ENCODE results near the gene BSPRY.

Gene BSPRY

DNA sequence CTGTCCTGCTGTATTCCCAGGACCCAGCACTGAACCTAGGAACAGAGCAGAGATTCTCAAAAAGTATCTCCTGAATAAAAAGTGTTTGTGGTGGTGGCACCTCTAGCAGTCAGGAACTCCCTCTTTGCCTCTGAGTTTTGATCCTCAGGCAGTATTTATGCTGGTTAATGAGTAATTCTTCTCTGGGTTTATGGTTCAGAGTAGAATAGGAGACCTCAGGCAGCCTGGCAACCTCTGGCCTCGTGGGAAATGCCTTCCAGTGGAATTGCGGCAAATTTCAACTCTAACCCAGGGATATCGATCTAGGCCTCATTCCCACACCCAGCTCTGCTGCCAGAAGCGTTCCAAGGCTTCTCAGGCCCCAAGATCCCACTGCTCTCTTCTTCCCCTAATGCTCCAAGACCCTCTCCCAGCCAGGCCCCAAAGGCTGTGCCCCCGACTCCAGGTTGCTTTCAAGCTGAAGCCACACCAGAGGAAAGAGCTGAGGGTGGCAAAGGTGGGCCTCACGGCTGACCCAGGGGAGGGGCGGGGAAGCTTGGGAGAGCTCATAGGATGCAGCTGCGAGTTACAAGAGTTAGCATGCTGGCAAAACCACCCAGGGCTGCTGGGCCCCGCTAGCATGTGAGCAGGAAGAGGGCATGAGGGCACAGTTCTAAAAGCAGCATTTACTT, 38.4 kb downstream of the BSPRY start:
- Histone ChIP-seq H3K9me3 (replicated peaks; ENCODE audit: insufficient read depth, low read length) (no peaks in the 10 kb centered on the region), H3K4me2 (ENCODE audit: low read depth, low read length) (no peak overlapping the region), H3K9me2 (replicated peaks; ENCODE audit: insufficient read depth, low read length) (no peaks in the 10 kb centered on the region), H3K27me3 (replicated peaks; ENCODE audit: insufficient read depth, low read length) (no peaks in the 10 kb centered on the region), H3F3A (ENCODE audit: insufficient read depth, low read length) (no peaks in the 10 kb centered on the region), H3K27ac (ENCODE audit: low read length) (no peak overlapping the region), H2AFZ (ENCODE audit: low read length) (no peak overlapping the region), H3K36me3 (replicated peaks; ENCODE audit: insufficient read depth, low read length) (no peaks in the 10 kb centered on the region), H4K20me1 (ENCODE audit: insufficient read depth, low read length) (no peaks in the 10 kb centered on the region), H3K79me2 (ENCODE audit: low read length) (no peaks in the 10 kb centered on the region), H3K4me3 (ENCODE audit: low read length) (no peak overlapping the region), H3K4me1 (ENCODE audit: low read length) (no peaks in the 10 kb centered on the region), H3K9ac (ENCODE audit: low read length) (no peak overlapping the region)
- TF ChIP-seq, protein P1, sequence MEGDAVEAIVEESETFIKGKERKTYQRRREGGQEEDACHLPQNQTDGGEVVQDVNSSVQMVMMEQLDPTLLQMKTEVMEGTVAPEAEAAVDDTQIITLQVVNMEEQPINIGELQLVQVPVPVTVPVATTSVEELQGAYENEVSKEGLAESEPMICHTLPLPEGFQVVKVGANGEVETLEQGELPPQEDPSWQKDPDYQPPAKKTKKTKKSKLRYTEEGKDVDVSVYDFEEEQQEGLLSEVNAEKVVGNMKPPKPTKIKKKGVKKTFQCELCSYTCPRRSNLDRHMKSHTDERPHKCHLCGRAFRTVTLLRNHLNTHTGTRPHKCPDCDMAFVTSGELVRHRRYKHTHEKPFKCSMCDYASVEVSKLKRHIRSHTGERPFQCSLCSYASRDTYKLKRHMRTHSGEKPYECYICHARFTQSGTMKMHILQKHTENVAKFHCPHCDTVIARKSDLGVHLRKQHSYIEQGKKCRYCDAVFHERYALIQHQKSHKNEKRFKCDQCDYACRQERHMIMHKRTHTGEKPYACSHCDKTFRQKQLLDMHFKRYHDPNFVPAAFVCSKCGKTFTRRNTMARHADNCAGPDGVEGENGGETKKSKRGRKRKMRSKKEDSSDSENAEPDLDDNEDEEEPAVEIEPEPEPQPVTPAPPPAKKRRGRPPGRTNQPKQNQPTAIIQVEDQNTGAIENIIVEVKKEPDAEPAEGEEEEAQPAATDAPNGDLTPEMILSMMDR (IDR thresholded peaks at IDR 0.05; ENCODE audit: low read length) = no peak
- TF ChIP-seq EZH2phosphoT487 (IDR thresholded peaks at IDR 0.05; ENCODE audit: low read length) = no peak
- no peak for TF ChIP-seq EZH2 (optimal IDR thresholded peaks at IDR 0.05; ENCODE audit: low read depth, low read length)
- DNase-seq = no peak

DNA sequence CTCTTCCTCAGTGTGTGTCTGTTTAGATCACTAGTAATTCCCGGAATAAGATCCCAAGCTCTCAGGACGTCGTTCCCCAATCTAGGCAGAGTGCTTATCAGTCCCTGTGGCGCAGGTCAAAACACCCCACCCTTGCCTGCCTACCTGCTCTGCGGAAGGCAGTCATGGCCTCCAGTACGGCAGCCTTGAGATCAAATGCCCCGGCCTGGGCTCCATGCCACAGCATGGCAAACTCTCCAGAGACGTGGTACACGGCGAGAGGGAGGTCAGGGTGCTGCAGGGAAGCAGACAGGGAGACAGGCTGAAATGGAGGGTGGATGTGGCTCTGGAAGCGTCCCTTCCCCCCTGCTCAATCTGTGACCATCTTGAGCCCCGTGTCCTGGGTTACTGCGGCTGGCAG, 39.5 kb downstream of the BSPRY start:
- no peaks in the 10 kb centered on the region for H3F3A ChIP-seq (ENCODE audit: insufficient read depth, low read length)
- H3K36me3 ChIP-seq (replicated peaks; ENCODE audit: insufficient read depth, low read length) = no peaks in the 10 kb centered on the region
- H3K79me2 ChIP-seq (ENCODE audit: low read length) = no peaks in the 10 kb centered on the region
- H2AFZ ChIP-seq (ENCODE audit: low read length) = no peak overlapping the region
- H3K9ac ChIP-seq (ENCODE audit: low read length) = no peak overlapping the region
- no peaks in the 10 kb centered on the region for H3K9me2 ChIP-seq (replicated peaks; ENCODE audit: insufficient read depth, low read length)
- H3K27ac ChIP-seq (ENCODE audit: low read length) = no peak overlapping the region
- no peak overlapping the region for H3K4me2 ChIP-seq (ENCODE audit: low read depth, low read length)
- H3K9me3 ChIP-seq (replicated peaks; ENCODE audit: insufficient read depth, low read length) = no peaks in the 10 kb centered on the region
- H3K27me3 ChIP-seq (replicated peaks; ENCODE audit: insufficient read depth, low read length) = no peaks in the 10 kb centered on the region
- H3K4me1 ChIP-seq (ENCODE audit: low read length) = no peaks in the 10 kb centered on the region
- no peak overlapping the region for H3K4me3 ChIP-seq (ENCODE audit: low read length)
- H4K20me1 ChIP-seq (ENCODE audit: insufficient read depth, low read length) = no peaks in the 10 kb centered on the region
- no peak for TF ChIP-seq EZH2phosphoT487 (IDR thresholded peaks at IDR 0.05; ENCODE audit: low read length)
- no peak for TF ChIP-seq EZH2 (optimal IDR thresholded peaks at IDR 0.05; ENCODE audit: low read depth, low read length)
- no peak for DNase-seq

DNA sequence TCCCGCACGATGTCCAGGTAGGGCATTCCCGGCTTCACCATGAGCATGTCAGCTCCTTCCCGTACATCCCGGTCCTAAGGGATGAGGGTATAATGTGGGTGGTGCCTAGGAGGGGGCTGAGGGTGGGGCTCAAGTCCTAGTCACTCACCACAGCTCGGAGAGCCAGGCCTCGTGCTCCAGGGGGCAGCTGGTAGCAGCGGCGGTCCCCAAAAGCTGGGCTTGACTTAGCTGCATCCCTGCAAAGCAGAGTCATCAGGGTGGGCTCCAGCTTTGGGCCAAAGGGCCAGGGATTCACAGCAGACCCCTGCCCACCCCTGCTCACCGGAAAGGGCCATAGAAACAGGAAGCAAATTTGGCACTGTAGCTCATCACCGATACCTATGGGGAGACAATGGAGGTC, 40.1 kb downstream of the BSPRY start:
- Histone ChIP-seq H4K20me1 (ENCODE audit: insufficient read depth, low read length) (no peaks in the 10 kb centered on the region), H3F3A (ENCODE audit: insufficient read depth, low read length) (no peaks in the 10 kb centered on the region), H3K9me3 (replicated peaks; ENCODE audit: insufficient read depth, low read length) (no peaks in the 10 kb centered on the region), H3K79me2 (ENCODE audit: low read length) (no peaks in the 10 kb centered on the region), H3K27me3 (replicated peaks; ENCODE audit: insufficient read depth, low read length) (no peaks in the 10 kb centered on the region), H3K4me1 (ENCODE audit: low read length) (no peaks in the 10 kb centered on the region), H3K9ac (ENCODE audit: low read length) (no peak overlapping the region), H2AFZ (ENCODE audit: low read length) (no peak overlapping the region), H3K4me2 (ENCODE audit: low read depth, low read length) (no peak overlapping the region), H3K36me3 (replicated peaks; ENCODE audit: insufficient read depth, low read length) (no peaks in the 10 kb centered on the region), H3K4me3 (ENCODE audit: low read length) (no peak overlapping the region), H3K27ac (ENCODE audit: low read length) (no peak overlapping the region), H3K9me2 (replicated peaks; ENCODE audit: insufficient read depth, low read length) (no peaks in the 10 kb centered on the region)
- TF ChIP-seq EZH2 (optimal IDR thresholded peaks at IDR 0.05; ENCODE audit: low read depth, low read length) (no peak), EZH2phosphoT487 (IDR thresholded peaks at IDR 0.05; ENCODE audit: low read length) (no peak)
- TF ChIP-seq, protein P1 (IDR thresholded peaks at IDR 0.05; ENCODE audit: low read length) = no peak
- no peak for DNase-seq

DNA sequence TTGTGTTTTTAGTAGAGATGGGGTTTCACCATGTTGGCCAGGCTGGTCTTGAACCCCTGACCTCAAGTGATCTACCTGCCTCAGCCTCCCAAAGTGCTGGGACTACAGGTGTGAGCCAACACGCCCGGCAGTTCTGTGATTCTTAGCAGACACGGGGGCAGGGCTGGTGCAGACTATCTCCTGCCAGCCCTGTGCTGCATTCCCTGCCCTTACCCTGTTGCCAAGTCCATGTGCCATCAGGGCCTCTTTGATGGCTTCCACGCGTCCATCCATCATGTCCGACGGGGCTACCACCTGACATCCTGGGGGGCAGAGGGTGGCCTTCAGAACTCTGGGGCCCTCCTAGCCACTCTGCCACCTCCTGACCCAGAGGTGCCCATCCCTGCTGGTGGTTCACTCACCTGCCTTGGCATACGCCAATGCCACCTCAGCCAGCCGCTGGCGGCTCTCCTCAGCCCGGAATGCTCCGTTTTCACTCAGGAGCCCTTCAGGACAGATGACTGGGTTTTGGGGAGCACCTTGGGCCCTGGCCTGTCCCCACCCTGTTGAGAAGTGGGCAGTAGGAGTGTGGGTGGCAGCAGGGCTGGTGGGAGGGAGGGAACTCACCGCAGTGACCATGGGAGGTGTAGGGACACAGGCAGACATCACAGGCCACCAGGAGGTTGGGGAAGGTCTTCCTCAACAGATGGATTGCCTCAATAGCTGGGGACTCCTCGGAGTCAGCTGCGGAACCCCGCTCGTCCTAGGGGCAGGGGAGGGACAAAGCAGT, 41.0 kb downstream of the BSPRY start:
- Histone ChIP-seq H3K4me2 (ENCODE audit: low read depth, low read length) (no peak overlapping the region), H3K9me3 (replicated peaks; ENCODE audit: insufficient read depth, low read length) (no peaks in the 10 kb centered on the region), H3K9ac (ENCODE audit: low read length) (no peak overlapping the region), H3K9me2 (replicated peaks; ENCODE audit: insufficient read depth, low read length) (no peaks in the 10 kb centered on the region), H2AFZ (ENCODE audit: low read length) (no peak overlapping the region), H3K36me3 (replicated peaks; ENCODE audit: insufficient read depth, low read length) (no peaks in the 10 kb centered on the region), H3K4me1 (ENCODE audit: low read length) (no peaks in the 10 kb centered on the region), H3F3A (ENCODE audit: insufficient read depth, low read length) (no peaks in the 10 kb centered on the region), H3K27ac (ENCODE audit: low read length) (no peak overlapping the region), H3K4me3 (ENCODE audit: low read length) (no peak overlapping the region), H3K79me2 (ENCODE audit: low read length) (no peaks in the 10 kb centered on the region), H3K27me3 (replicated peaks; ENCODE audit: insufficient read depth, low read length) (no peaks in the 10 kb centered on the region), H4K20me1 (ENCODE audit: insufficient read depth, low read length) (no peaks in the 10 kb centered on the region)
- TF ChIP-seq, protein P1 (IDR thresholded peaks at IDR 0.05; ENCODE audit: low read length) = no peak
- TF ChIP-seq EZH2 (optimal IDR thresholded peaks at IDR 0.05; ENCODE audit: low read depth, low read length) (no peak), EZH2phosphoT487 (IDR thresholded peaks at IDR 0.05; ENCODE audit: low read length) (no peak)
- DNase-seq = no peak
